ELF-1 (cell line): Measurements from ENCODE around the gene RAP1GAP.

Experiments used
- DNase-seq: peaks from one replicate; pipeline ENCODE4 v3.0.0-alpha.2; 2016; ENCODE audit warnings: low read depth, low spot score

Gene RAP1GAP

GRCh38 chr1:21669258-21670058 is at the start of gene RAP1GAP:
Gene RAP1GAP, minus strand, starts transcription at chr1:21669357. Its CDS starts 49,325 bp downstream, at chr1:21620032.
- DNase-seq = peak; percentile 61

- no peak for DNase-seq
Observed at GRCh38 chr1:21716169-21716568, 47.0 kb upstream of the RAP1GAP start.

GRCh38 chr1:21707891-21708290 is 38.7 kb upstream of the RAP1GAP start:
- no peak for DNase-seq

GRCh38 chr1:21707086-21707840 is 38.1 kb upstream of the RAP1GAP start:
- no peak for DNase-seq

- peak; percentile 71 for DNase-seq
Observed at GRCh38 chr1:21706151-21706835, 37.1 kb upstream of the RAP1GAP start.

GRCh38 chr1:21705303-21705980 is 36.3 kb upstream of the RAP1GAP start:
- DNase-seq = peak; percentile 59

- no peak for DNase-seq
Observed at GRCh38 chr1:21704145-21704544, 35.0 kb upstream of the RAP1GAP start.

GRCh38 chr1:21703318-21703963 is 34.3 kb upstream of the RAP1GAP start:
- DNase-seq = peak; percentile 8

GRCh38 chr1:21702780-21703179 is 33.6 kb upstream of the RAP1GAP start:
- DNase-seq = no peak

GRCh38 chr1:21701401-21701800 is 32.2 kb upstream of the RAP1GAP start:
- DNase-seq = no peak

GRCh38 chr1:21700094-21700493 is 30.9 kb upstream of the RAP1GAP start:
- no peak for DNase-seq

- DNase-seq = no peak
Observed at GRCh38 chr1:21696931-21697330, 27.8 kb upstream of the RAP1GAP start.

GRCh38 chr1:21693732-21694131 is 24.6 kb upstream of the RAP1GAP start:
- DNase-seq = no peak

- DNase-seq = no peak
Observed at GRCh38 chr1:21691739-21692138, 22.6 kb upstream of the RAP1GAP start.

GRCh38 chr1:21689661-21690372 is 20.7 kb upstream of the RAP1GAP start:
- no peak for DNase-seq

- no peak for DNase-seq
Observed at GRCh38 chr1:21687081-21687529, 17.9 kb upstream of the RAP1GAP start.

- no peak for DNase-seq
Observed at GRCh38 chr1:21685946-21686678, 17.0 kb upstream of the RAP1GAP start.

- DNase-seq = no peak
Observed at GRCh38 chr1:21681426-21681825, 12.3 kb upstream of the RAP1GAP start.

GRCh38 chr1:21680918-21681317 is 11.8 kb upstream of the RAP1GAP start:
- no peak for DNase-seq

- no peak for DNase-seq
Observed at GRCh38 chr1:21680381-21680780, 11.2 kb upstream of the RAP1GAP start.
